Choroid plexus epithelial cell (primary cell): Measurements from ENCODE around the gene C4A.
A peak's percentile ranks its signal among the peaks of the same experiment; 100 is the strongest.

Experiments
- DNase-seq: peaks from one replicate; pipeline ENCODE4 v3.0.0-alpha.2; 2010; ENCODE audit warnings: low read depth
- H3K4me3 ChIP-seq: 2 replicates; pipeline ENCODE4 v1.5.1; 2011; ENCODE audit warnings: low read depth, mild to moderate bottlenecking, control low read depth, low read length, moderate library complexity
- CTCF ChIP-seq: conservative IDR thresholded peaks from 2 replicates; pipeline ENCODE4 v1.5.1; 2011; ENCODE audit warnings: low read depth, mild to moderate bottlenecking, control low read depth, inconsistent platforms, low read length, moderate library complexity

Gene C4A

GRCh38 chr6:31945507-31946369 is 36.1 kb upstream of the C4A start, which contains the start of gene CFB:
CFB (plus strand) TSS chr6:31946095; CDS start chr6:31946222, 127 bp downstream.
- no peak for TF ChIP-seq CTCF
- peak within 1 kb of the TSS; percentile 22 for H3K4me3 ChIP-seq
- DNase-seq = peak; percentile 90

- no peak for TF ChIP-seq CTCF
- no peak for DNase-seq
- no peak overlapping the region for H3K4me3 ChIP-seq
Measured at GRCh38 chr6:31946370-31946885, 35.4 kb upstream of the C4A start.

- no peak for TF ChIP-seq CTCF
- no peak overlapping the region for H3K4me3 ChIP-seq
- DNase-seq = no peak
Measured at GRCh38 chr6:31947070-31947675, 34.7 kb upstream of the C4A start.

- no peak for TF ChIP-seq CTCF
- DNase-seq = no peak
- H3K4me3 ChIP-seq = no peak overlapping the region
Measured at GRCh38 chr6:31947864-31948263, 34.0 kb upstream of the C4A start.

- DNase-seq = no peak
Measured at GRCh38 chr6:31948306-31948705, 33.6 kb upstream of the C4A start.

GRCh38 chr6:31948753-31949413 is 33.0 kb upstream of the C4A start:
- TF ChIP-seq CTCF = no peak
- no peak overlapping the region for H3K4me3 ChIP-seq
- DNase-seq = peak; percentile 46

More at GRCh38 chr6:31948306-31948705, 33.6 kb upstream of the C4A start:
- no peak for TF ChIP-seq CTCF
- H3K4me3 ChIP-seq = no peak overlapping the region
